Right lobe of liver (tissue), 4 donors: Measurements from ENCODE around the gene MEAK7.

Source experiments
- POLR2A ChIP-seq: fragments of 450-650 bp; IDR thresholded peaks from one replicate; pipeline ENCODE4 v1.6.1; 2017; ENCODE audit warnings: antibody characterized with exemption, mild to moderate bottlenecking
- TF ChIP-seq, protein P1 (sequence below), 4 donors: fragments of 200-600 bp in 3 of 4; fragments of 450-650 bp in 1 of 4; IDR thresholded peaks; one replicate each; pipeline versions ENCODE4 v1.5.1 to v1.8.0; 2016 to 2022; ENCODE audit warnings: antibody characterized with exemption in 4 of 4, mild to moderate bottlenecking in 2 of 4
- donor health status: DM: no; HTN: no; CAD: no.
- donor health status: DM: no; HTN: no; CAD: no.
- donor health status: DM: no; HTN: yes; CAD: no.

DNA sequence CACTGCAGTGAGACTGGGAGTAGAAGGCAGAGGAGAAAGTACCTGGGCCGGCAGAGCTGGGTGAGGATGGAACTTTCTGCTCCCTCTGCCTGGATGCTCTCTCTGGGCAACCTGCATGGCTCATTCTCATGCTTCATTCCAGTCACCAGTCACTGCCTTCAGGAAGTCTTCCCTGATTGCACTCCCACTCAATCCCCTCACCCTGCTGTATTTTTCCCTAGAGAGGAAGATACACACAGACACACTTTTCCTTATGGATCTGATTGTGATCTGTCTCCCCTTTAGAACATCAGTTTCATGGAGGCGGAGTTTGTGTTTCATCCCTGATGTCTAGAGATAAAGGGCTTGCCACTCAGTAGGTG lies 44.9 kb downstream of the MEAK7 start:
- TF ChIP-seq, protein P1, sequence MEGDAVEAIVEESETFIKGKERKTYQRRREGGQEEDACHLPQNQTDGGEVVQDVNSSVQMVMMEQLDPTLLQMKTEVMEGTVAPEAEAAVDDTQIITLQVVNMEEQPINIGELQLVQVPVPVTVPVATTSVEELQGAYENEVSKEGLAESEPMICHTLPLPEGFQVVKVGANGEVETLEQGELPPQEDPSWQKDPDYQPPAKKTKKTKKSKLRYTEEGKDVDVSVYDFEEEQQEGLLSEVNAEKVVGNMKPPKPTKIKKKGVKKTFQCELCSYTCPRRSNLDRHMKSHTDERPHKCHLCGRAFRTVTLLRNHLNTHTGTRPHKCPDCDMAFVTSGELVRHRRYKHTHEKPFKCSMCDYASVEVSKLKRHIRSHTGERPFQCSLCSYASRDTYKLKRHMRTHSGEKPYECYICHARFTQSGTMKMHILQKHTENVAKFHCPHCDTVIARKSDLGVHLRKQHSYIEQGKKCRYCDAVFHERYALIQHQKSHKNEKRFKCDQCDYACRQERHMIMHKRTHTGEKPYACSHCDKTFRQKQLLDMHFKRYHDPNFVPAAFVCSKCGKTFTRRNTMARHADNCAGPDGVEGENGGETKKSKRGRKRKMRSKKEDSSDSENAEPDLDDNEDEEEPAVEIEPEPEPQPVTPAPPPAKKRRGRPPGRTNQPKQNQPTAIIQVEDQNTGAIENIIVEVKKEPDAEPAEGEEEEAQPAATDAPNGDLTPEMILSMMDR (IDR thresholded peaks at IDR 0.05) = no peak
- no peak for TF ChIP-seq POLR2A
